ENCODE measurements around the gene SYNC.
"Not testable (repeated sequence)": the region's sequence is repeated elsewhere in the genome, so short reads cannot be mapped to it uniquely, and the experiment has no call there.

SYNC gene

DNA sequence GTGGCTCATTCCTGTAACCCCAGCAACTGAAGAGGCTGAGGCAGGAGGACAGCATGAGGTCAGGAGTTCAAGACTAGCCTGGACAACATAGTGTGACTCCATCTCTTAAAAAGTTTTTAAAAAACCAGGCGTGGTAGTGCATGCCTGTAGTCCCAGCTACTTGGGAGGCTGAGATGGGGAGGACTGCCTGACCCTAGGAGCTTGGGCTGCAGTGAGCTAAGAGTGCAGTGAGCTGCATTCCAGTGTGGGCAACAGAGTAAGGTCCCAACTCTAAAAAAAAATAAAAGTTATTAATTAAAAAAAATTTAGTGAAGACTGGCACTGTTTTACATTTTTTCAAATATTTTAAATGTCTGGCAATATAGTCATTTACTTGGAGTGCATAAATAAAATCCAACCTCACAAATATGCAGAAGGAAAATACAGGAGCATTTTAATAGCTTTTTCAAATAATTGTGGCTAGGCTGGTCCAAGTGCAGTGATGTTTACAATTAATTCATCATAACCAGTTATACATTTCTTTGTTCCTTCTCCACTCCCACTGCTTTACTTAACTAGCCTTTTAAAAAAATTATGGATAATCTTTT is 63.0 kb downstream of the SYNC start:
- FAIRE-seq, result no peak

DNA sequence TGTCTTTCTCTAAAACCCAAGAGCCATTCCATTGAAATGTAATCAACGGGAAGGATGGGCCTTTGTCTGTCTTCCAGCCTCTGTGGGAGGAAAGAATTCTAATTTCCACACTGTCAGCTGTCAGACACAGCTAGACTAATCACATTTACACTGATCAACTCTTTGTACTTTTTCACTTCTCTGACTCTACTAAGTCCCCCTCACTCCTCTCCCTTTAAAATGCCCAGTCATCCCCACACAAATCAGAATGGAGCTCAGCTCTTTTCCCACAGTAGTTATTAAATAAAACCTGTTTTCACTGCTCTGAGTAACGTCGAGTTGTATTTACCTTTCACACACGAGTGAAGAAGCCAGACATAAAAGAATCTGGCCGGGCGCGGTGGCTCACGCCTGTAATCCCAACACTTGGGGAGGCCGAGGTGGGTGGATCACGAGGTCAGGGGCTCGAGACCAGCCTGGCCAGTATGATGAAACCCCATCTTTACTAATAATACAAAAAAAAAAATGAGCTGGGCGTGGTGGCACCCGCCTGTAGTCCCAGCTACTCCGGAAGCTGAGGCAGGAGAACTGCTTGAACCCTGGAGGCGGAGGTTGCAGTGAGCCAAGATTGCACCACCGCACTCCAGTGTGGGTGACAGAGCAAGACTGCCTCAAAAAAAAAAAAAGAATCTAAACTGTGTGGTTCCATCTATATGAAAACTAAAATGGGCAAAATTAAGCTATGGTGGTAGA is 65.5 kb downstream of the SYNC start:
- no peak for FAIRE-seq

DNA sequence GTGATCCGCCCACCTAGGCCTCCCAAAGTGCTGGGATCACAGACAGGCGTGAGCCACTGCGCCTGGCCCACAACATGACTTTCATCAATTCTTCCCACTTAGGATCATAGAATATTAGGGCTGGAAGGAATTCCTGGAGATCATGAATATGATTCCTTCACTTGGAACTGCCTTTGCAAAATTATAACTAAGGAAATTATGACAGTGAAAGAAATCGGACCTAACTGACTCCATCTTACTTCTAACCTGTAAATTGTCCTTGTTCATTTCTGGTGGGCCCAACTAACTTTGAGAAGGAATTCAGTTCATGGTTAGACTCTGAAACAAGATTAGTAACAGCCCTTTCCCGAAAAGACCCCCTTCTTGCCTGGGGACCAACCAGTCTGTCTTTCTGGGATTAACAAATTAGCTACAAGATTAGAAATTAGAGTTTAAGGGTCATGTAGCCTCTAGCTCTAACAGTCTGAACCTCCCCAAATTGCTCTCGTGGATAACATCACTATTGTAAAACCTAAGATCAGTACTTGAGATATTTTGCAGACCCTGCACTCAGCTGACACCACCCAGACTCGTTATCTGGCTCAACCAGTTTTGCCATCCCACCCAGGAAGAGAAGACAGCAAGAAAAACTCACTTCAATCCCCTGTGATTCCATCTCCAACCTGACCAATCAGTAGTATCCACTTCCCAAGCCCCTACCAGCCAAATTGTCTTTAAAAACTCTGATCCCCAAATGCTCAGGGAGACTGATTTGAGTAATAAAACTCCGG is 66.9 kb downstream of the SYNC start:
- FAIRE-seq, result no peak

DNA sequence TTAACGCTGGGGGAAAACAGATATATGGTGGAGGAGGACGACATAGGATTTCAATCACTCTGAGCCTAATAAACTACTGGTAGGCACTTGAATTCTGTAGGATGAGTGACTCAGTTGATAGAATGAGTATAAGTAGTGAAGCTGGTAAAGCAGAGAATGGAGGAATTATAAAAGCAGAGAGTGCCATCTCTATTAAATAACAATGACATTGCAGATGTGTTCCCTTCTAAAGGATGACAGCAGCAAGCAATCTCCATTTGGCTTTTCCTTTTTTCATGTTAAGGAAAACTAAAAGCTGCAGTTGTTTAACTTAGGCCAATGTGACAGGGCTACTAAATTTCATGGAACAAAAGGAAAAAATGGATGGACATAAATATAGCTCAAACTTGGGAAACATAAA is 69.7 kb downstream of the SYNC start:
- FAIRE-seq, result no peak

DNA sequence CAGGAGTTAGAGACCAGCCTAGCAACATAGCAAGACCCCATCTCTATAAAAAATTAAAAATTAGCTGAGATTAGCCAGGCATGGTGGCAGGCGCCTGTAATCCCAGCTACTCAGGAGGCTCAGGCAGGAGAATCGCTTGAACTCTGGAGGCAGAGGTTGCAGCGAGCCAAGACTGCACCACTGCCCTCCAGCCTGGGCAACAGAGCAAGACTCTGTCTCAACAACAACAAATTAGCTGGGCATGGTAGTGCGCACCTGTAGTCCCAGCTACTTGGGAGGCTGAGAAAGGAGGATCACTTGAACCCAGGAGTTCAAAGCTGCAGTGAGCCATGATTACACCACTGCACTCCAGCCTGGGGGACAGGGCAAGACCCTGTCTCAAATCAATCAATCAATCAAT is 72.4 kb downstream of the SYNC start:
- FAIRE-seq, result not testable (repeated sequence)
